ENCODE data around the gene ATXN7L3B.

- no peak for TF ChIP-seq CTBP1 (IDR thresholded peaks at IDR 0.05; ENCODE audit: borderline replicate concordance)
- TF ChIP-seq FOXM1 (IDR thresholded peaks at IDR 0.05; ENCODE audit: borderline replicate concordance): no peak
- TF ChIP-seq BHLHE40 (IDR thresholded peaks at IDR 0.05; ENCODE audit: borderline replicate concordance): no peak
- TF ChIP-seq TARDBP (IDR thresholded peaks at IDR 0.05): no peak
- no peak for TF ChIP-seq ELF4 (IDR thresholded peaks at IDR 0.05)
- no peak for TF ChIP-seq SUZ12 (IDR thresholded peaks at IDR 0.05)
- TF ChIP-seq ZNF384 (IDR thresholded peaks at IDR 0.05): no peak
- TF ChIP-seq ARNT (IDR thresholded peaks at IDR 0.05): no peak
- TF ChIP-seq FOXK2 (IDR thresholded peaks at IDR 0.05): no peak
- no peak for TF ChIP-seq SP1 (IDR thresholded peaks at IDR 0.05)
- TF ChIP-seq L3MBTL2 (conservative IDR thresholded peaks at IDR 0.05): no peak
Observed at GRCh38 chr12:74491374-74491773, 46.3 kb upstream of the ATXN7L3B start.
